Measurements from ENCODE around the gene OR3A2.
"Not testable (repeated sequence)": the region's sequence is repeated elsewhere in the genome, so short reads cannot be mapped to it uniquely, and the experiment has no call there.

DNA sequence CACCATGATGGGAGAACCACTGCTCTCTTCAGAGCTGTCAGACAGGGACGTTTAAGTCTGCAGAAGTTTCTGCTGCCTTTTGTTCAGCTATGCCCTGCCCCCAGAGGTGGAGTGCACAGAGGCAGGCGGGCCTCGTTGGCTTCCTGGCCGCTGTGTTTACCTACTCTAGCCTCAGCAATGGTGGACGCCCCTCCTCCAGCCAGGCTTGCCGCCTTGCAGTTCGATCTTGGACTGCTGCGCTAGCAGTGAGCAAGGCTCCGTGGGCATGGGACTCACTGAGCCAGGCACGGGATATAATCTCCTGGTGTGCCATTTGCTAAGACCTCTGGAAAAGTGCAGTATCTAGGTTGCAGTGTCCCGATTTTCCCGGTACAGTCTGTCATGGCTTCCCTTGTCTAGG, 43.3 kb downstream of the OR3A2 start:
- TF ChIP-seq, protein P1, sequence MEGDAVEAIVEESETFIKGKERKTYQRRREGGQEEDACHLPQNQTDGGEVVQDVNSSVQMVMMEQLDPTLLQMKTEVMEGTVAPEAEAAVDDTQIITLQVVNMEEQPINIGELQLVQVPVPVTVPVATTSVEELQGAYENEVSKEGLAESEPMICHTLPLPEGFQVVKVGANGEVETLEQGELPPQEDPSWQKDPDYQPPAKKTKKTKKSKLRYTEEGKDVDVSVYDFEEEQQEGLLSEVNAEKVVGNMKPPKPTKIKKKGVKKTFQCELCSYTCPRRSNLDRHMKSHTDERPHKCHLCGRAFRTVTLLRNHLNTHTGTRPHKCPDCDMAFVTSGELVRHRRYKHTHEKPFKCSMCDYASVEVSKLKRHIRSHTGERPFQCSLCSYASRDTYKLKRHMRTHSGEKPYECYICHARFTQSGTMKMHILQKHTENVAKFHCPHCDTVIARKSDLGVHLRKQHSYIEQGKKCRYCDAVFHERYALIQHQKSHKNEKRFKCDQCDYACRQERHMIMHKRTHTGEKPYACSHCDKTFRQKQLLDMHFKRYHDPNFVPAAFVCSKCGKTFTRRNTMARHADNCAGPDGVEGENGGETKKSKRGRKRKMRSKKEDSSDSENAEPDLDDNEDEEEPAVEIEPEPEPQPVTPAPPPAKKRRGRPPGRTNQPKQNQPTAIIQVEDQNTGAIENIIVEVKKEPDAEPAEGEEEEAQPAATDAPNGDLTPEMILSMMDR (IDR thresholded peaks at IDR 0.05) = not testable (repeated sequence)
- TF ChIP-seq POLR2A (IDR thresholded peaks at IDR 0.05) = not testable (repeated sequence)

Measured in esophagus squamous epithelium (tissue), 4 donors.